SIG-M5 treated with dmso at 0.1 percent for 504 hours (cell line): Measurements from ENCODE around the gene NBR1.
"Not testable (repeated sequence)": the region's sequence is repeated elsewhere in the genome, so short reads cannot be mapped to it uniquely, and the experiment has no call there.

Experiments used
- DNase-seq: peaks from one replicate; lab custom pipeline; 2025; ENCODE audit not compliant: unreplicated experiment; lab: John Stamatoyannopoulos, UW

NBR1 gene

GRCh38 chr17:43212641-43213490, 41.9 kb downstream of the NBR1 start:
- DNase-seq = peak; percentile 52

GRCh38 chr17:43213545-43213944, 42.5 kb downstream of the NBR1 start:
- no peak for DNase-seq

GRCh38 chr17:43215341-43215740, 44.3 kb downstream of the NBR1 start:
- DNase-seq = no peak

- DNase-seq = no peak
Observed at GRCh38 chr17:43216369-43216761, 45.4 kb downstream of the NBR1 start.

- no peak for DNase-seq
Observed at GRCh38 chr17:43216762-43217613, 46.0 kb downstream of the NBR1 start.

GRCh38 chr17:43217614-43218087, 46.6 kb downstream of the NBR1 start:
- DNase-seq = no peak

GRCh38 chr17:43219001-43219400, 48.0 kb downstream of the NBR1 start:
- DNase-seq = no peak

GRCh38 chr17:43219746-43220380, 48.8 kb downstream of the NBR1 start:
- no peak for DNase-seq

- DNase-seq = no peak
Observed at GRCh38 chr17:43220511-43221125, 49.6 kb downstream of the NBR1 start.

GRCh38 chr17:43224146-43224705, 53.2 kb downstream of the NBR1 start:
- DNase-seq = no peak

- no peak for DNase-seq
Observed at GRCh38 chr17:43226393-43226792, 55.4 kb downstream of the NBR1 start.

- not testable (repeated sequence) for DNase-seq
Observed at GRCh38 chr17:43228020-43228782, 57.2 kb downstream of the NBR1 start, which contains the start of gene CCDC200. Gene CCDC200 (minus strand): TSS chr17:43228623. CDS start chr17:43228554, 69 bp downstream.

- not testable (repeated sequence) for DNase-seq
Observed at GRCh38 chr17:43231205-43232020, 60.4 kb downstream of the NBR1 start.

GRCh38 chr17:43232021-43232699, 61.1 kb downstream of the NBR1 start:
- not testable (repeated sequence) for DNase-seq

- DNase-seq = not testable (repeated sequence)
Observed at GRCh38 chr17:43233263-43233662, 62.2 kb downstream of the NBR1 start.

GRCh38 chr17:43233877-43234276, 62.9 kb downstream of the NBR1 start, which contains the start of gene RNU2-1:
Gene RNU2-1 (minus strand): TSS chr17:43233977.
- not testable (repeated sequence) for DNase-seq

GRCh38 chr17:43239597-43239996, 68.6 kb downstream of the NBR1 start:
- DNase-seq = not testable (repeated sequence)
